T47D (cell line): ENCODE results near the gene SMYD3.
A peak's percentile ranks its signal among the peaks of the same experiment; 100 is the strongest.

Experiments used
- DNase-seq, 2 experiments: peaks; one replicate each; pipeline versions ENCODE4 v3.0.0 to v3.0.0-alpha.2; 2011 to 2012; ENCODE audit warnings: low read depth in 1 of 2, low spot score in 1 of 2
- JUND ChIP-seq: IDR thresholded peaks from 2 replicates; pipeline ENCODE4 v1.6.1; 2012; ENCODE audit warnings: low read depth
- in situ Hi-C: cut with HindIII; loops from 2 replicates; pipeline ENCODE4 v1.10.0; 2016; ENCODE audit warnings: low sequenced_read_pairs, low pct_unique_long_range_greater_than_20kb

The SMYD3 gene

DNA sequence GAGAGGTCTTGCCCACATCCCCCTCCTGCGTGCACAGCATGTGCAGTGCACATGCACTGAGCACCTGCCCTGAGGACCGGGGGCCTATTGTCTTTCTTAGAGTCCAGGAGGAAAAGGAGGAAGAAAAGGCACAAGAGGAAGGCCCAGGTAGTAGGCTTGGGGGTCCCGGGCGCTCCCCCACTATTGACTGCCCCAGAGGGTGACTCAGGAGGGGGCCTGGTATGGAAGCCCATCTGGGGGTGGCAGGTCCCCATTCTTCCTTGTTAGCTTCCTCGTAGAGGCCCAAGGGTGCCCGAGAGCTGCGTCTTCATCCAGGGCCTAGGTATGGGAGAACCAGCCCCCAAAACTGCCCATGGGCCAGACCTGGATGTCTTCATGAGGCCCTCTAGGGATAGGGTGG, 4.1 kb upstream of the SMYD3 start:
- in situ Hi-C loops: no loop called here
- DNase-seq: no peak
- TF ChIP-seq JUND: no peak

DNA sequence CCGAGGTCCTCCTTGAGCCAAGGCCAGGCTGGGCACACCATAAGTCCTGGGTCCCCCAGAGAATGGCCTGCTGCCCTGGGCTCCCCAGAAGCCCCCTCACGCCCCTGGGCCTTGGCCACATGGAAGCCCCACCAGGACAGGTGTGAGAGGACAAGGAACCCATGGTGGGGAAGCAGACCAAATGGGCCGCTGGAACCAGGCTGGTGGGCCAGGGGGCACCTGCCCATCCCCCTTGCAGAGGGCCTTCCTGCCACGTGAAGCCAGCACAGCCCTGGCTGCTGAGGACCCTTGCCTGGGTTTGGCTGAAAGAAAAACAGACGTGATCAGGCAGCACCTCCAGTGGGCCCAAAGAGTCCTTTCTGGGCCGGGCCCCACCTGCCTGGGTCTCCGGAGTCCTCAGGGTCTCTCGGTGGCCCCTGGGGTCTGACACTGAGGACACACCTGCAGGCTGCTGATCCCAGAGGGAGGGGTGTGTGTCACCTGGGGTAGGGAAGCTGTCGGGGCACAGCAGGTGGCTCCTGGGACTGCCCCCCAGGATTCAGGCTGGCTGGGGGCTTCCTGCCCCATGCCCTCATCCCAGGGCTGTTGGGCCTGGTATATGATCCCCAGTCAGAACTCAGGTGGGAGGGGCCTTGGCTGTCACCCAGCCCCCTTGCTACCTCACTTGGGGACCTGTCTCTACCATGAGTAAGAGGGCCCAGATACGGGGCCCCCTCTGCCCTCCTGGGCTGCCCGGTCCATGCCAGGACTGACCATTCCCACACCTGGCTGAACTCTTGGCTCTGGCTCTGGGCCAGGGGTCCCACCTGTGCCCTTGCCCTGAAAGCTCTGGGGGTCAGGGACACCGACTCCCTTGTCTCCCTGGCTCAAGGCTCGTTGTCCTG, 3.3 kb upstream of the SMYD3 start:
- in situ Hi-C loops: no loop called here
- no peak for TF ChIP-seq JUND
- no peak for DNase-seq

DNA sequence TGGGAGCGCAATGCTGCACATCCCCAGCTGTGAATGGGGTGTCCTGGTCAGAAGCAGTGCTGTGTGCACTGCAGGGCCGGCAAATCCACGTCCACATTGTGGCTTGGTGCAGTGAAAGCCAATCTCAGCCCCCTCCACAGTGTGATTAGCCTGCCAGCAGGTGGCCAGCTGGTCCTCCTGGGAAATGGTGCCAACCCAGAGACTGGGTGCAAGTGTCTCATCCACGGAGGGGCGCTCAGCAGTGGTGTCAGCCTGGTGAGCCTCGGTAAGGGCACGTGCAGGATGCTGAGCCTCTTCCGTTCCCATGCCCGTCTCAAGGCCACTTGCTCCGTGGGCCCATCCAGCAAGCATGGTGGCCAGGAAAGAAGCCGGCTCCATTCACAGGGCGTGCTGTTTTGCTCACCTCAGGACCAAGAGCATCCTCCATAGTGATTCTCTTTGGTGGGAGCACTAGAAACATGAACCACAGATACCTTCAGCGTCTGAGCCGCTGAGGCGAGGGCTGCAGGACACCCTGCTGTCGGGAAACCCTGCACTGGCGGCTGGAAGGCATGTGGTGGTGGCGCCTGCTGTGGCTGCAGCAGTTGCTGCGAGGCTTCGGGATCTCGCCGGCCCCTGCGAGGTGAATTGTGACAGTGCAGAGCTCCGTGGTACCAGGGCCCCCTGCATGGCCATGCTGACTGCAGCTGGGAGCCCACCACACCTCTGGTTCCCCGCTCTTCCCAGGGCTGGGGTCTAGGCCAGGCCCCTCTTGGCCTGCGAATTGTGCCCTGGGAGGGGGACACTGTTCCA, 2.0 kb upstream of the SMYD3 start:
- in situ Hi-C loops: no loop called here
- no peak for DNase-seq
- no peak for TF ChIP-seq JUND

DNA sequence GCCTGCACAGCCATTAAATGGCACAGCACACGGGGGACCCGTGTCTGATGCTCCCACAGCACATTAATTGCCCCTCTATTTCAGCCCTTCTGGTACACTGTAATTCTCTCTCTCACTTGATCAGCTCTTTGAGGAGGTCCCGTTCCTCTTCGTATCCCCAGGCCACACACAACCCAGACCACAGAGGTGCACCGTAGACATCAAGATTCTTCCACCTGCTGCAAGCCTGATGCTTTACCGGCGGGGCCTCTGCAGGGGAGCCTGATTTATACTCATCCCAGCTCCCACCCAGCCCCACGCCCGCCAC, 759 bp downstream of the SMYD3 start:
- in situ Hi-C loops: no loop called here
- DNase-seq: no peak
- no peak for TF ChIP-seq JUND

DNA sequence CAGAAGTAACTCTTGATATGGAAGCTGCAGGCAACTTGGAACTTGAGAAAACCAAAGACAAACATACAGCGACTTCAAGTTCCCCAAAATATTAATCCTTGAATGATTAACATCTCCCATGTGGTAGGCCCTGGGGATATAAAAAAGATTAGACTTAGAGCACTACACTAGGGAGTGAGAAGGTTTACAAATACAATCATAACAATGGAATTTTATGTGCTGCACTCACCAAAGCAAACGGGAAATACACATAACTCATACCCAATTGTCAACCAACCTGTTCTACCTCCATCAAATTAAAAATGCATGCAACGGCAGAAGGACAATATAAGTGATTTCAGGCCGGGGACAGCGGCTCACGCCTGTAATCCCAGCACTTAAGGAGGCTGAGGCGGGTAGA, 3.7 kb downstream of the SMYD3 start:
- peak in 1 of 2 experiments; percentile 89 for DNase-seq
- in situ Hi-C loops: no loop called here
- TF ChIP-seq JUND: peak; percentile 75

DNA sequence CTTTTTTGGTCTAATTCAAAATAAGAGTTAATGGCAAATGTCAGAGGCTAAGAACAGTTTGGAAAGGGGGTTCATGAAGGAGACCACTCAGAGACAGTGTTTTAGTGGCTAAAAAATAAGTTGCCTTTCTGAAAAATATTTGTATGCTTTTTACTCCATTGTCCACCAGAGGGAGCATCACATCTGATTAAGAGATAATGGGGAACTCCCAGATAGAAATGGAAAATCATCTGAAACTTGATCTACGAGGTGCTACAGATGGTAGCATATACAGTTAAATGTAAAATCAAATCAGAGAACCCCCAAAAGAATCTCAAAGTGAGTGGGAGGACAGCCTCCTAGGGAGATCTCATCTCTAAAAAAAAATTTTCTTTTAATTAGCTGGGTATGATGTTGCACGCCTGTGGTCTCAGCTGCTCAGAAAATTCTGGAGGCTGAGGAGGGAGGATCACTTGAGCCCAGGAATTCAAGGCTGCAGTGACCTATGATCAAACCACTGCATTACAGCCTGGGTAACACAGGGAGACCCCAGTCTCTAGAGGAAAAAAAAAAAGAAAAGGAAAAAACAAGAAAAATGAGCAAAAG, 9.7 kb downstream of the SMYD3 start:
- peak in 1 of 2 experiments; percentile 81 for DNase-seq
- no peak for TF ChIP-seq JUND
- in situ Hi-C loops: no loop called here

DNA sequence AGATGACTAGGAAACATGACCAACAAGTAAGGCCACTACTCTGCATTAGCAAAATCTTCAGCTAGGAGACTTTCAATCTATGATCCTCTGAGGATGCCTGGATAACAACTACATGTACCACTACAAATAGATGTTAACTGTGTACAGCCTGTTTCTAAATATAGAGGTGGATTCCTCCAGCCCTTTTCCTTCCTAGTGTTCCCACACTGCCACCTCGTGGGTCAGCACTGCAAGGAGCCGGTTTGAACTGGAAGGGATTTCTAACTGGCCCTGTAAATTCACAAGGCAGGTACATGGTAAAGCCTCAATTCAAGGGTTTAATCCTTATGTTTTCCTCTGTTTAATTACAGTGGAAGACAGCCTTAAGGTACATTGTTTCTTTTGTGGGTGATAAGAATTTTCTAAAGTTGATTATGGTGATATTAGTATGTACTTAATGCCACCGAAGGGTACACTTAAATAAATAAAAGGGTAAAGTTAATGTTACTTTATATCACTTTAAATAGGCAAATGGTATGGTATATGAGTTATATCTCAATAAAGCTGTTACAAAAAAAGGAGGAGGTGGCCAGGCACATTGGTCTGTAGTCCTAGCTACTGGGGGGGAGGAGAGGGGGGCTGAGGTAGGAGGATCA, 14.4 kb downstream of the SMYD3 start:
- in situ Hi-C loops: no loop called here

DNA sequence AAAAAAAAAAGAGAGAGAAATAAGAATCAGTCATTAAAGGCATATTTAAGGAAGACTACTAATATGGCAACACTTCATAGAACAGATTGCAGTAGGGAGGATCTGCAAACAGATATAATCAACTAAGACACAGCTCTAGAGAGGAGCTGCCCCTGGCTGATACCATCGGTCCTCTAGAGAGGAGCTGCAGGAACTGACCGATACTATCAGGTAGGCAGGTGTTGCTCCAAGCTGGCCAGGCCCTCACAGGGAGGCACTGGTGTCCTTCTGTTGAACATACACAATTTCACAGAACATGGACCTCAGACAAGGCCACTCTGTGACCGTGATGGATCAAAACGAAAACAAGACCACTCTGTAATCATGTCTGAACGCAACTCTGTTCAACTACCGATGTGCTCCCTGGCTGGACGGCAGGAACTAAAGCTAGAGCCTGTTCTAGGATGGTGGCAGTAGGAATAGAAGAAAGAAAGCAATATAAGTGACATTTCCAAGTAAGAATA, 15.5 kb downstream of the SMYD3 start:
- TF ChIP-seq JUND: no peak
- in situ Hi-C loops: no loop called here

More for the DNA sequence above, 14.4 kb downstream of the SMYD3 start:
- no peak for TF ChIP-seq JUND
- peak; percentile 51 to 80 for DNase-seq

DNA sequence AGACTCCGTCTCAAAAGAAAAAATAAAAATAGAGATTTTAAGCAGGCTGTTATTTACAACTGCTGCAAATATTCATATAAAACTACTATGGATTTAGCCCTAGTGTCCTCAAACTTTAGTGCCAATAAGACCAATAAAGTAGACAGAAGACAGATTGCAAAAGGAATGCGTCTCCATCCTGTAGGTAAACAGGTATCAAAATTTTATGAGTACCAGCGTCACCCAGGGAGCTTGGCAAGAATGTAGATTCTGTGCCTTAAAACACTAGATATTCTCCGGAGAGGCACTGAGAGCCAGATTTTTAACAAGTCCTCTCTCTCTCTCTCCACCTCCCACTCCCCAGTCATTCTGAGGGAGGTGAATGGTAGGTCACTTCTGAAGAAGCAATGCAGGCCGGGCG, 18.4 kb downstream of the SMYD3 start:
- in situ Hi-C loops: no loop called here
- TF ChIP-seq JUND: no peak
- no peak for DNase-seq

More for the DNA sequence above, 15.5 kb downstream of the SMYD3 start:
- DNase-seq: no peak

DNA sequence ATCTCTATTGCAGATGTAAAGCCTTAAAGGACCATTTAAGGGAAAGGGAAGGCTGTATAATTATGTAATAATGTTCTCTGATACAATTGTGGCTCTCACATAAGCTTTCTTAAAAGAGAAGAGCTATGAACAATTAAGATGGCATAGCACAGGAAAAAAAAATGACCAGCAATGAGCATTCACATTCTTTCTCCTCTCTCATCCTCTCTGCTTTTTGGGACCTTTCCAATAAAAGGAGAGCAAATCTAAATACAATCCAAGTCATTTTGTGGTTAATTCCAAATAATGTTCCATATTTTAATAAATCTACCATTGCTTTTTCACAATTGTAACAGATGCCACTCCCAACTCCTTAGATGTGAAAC, 23.5 kb downstream of the SMYD3 start:
- no peak for DNase-seq
- in situ Hi-C loops: no loop called here
- TF ChIP-seq JUND: no peak

DNA sequence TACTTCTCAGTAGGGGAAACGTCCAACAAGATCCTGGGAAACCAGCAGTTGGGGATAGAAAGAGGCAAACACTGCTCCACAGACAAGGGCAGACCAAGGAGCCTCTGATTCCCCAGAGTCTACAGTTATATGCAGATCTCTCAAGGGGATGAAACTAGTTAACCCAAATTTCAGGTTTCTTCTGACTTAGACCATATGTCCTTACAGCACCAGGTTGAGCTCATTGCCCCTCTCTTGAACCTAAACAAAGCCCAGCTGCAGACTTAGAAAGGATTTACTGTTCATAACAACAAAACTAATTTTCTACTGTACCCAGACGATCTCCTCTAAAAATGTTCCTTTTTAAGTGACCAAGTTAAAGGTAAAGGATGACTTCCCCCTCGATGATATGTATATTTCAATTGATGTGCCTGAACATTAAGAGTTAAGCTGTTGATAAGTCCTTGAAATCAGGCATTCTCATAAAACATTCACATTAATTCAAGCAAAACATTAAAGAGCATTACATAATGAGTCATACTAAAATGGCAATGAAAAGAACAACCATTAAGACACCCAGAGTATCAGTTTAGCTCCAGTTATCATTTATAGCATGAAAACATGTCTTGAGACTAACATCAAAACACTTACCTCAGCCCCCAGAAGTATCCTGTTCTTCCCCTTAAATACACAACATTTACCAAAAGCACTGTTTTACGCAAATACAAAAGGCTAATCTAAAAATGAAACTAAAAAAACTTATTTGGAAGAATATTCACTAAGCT, 24.1 kb downstream of the SMYD3 start:
- in situ Hi-C loops: no loop called here
- DNase-seq: no peak
- no peak for TF ChIP-seq JUND

DNA sequence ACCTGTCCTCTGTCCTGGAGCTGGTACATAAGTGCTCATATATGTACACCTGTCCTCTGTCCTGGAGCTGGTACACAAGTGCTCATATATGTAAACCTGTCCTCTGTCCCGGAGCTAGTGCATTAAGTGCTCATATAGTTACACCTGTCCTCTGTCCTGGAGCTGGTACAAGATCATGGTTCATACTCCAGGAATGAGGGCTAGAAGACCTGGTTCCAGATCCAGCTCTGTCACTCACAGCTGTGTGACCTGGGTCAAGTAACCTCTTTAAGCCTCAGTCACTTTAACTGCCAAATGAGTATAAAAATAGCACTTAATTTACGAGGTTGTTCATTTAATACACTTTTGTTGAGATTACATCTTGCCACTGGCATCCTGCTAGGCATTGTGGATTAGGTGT, 28.0 kb downstream of the SMYD3 start:
- no peak for TF ChIP-seq JUND
- in situ Hi-C loops: no loop called here
- peak in 1 of 2 experiments; percentile 33 for DNase-seq
